Measurements from ENCODE around the gene REPS2.
"Not testable (repeated sequence)": the region's sequence is repeated elsewhere in the genome, so short reads cannot be mapped to it uniquely, and the experiment has no call there.

The REPS2 gene

DNA sequence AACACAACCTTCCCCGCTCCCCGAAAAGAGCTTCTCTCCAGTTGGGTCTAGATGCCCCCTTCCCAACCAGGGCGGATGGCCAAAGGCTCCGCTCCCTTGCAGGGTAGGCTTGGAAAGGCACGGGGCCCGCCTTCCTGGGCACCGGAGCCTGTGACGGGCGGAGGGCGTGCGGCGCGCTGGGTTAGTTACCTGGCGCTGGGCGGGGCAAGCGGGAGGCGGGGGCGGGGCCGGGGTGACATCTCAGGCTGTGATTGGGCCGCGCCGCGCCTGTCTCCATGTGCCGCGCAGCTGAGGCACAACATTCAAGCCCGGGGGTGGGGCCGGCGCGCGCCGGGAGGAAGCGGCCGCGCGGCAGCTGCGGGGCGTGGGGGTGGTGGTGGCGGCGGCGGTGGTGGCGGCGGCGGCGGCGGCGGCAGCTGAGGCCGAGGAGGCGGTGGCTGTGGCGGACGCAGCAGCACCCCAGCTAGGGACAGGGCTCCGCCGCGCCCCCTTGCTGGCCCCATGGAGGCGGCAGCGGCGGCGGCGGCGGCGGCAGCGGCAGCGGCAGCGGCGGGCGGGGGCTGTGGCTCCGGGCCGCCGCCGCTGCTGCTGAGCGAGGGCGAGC lies at the start of gene REPS2:
Gene REPS2, plus strand, starts transcription at position 298 of the 604 bp plus-strand sequence. Its CDS starts 204 bp downstream, at position 502.
- DNase-seq = peak; percentile 34 to 63

DNA sequence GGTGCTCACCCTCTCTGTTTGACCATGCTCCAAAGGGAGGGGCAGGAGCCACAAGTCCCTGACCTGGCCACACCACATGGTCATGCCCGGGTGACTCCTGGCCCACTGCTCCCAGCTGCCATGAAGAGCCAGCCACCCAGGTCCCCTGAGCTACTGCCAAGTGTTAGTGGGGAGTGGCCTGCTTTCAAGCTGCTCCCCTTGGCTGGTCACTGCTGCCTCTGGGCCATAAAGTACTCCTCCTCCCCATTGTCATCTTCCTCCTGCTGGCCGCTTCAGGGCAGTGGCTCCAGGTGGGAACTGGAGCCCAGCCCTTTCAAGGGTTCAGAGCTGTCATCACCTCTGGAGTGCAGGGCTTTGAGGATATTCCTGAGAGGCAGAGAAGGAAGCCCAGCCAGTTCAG lies 49.0 kb upstream of the REPS2 start:
- peak in 1 of 2 experiments; percentile 7 for DNase-seq

DNA sequence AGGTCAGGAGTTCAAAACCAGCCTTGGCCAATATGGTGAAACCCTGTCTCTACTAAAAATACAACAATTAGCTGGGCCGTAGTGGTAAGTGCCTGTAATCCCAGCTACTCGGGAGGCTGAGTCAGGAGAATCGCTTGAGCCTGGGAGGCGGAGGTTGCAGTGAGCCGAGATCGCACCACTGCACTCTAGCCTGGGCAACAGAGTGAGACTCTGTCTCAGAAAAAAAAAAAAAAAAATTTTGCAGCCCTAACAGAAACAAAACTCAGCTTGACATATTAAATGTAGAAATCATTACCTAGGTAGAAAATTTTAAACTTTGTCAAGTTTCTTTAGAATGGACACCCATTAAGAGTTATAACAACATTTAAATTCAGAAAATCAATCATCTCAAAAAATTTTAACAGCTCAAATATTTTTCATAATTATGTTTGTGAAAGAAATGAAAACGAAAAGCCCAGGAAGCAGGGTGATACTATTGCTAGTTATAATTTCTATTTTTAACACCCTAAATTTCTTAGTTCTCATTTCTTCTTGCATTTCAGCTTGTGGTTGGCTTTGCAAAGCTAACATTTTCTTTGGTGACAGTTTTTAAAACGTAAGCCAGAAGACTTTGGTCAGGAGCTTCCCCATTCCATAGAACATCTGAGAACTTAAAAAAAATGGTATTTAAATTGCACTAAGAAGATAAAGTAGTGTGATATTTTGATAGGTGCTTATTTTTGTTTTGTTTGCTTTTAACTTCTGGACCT lies 43.0 kb upstream of the REPS2 start:
- DNase-seq = no peak

DNA sequence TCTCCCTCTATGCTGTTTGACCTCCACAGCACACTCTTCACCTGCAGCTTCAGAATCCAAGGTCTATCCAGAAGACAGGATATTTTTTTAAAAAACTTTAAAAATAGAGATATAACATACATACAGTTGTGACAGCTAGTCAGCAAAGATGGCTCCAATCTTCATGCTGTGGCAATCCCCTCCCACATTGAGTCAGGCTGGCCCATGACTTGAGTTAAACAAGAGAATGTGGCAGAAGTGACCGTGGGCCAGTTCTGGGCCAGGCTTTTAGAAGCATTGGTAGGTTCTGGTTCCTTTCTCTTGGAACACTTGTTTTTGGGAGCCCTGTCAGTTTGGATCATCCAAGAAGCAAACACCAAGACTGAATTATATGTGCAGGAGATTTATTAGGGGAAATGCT lies 36.1 kb upstream of the REPS2 start:
- DNase-seq = no peak

DNA sequence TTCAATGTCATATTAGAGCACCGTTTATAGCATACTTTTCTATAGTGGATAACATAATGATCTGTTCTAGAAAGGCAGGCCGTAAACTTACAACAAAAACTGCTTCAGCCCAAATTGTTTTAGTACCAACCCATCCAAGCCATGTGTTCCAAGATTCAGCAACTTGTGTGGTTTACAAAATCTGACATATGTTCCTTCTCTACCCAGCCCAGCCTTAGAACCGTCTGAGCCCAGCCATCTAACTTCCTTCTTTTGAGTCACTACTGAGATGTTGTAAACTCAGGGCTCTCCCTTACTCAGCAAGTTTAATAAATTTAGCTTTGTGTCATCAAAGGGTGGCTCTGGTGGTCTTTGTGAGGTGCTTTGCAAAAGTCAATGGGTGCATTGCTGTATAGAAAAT lies 32.4 kb upstream of the REPS2 start:
- no peak for DNase-seq

DNA sequence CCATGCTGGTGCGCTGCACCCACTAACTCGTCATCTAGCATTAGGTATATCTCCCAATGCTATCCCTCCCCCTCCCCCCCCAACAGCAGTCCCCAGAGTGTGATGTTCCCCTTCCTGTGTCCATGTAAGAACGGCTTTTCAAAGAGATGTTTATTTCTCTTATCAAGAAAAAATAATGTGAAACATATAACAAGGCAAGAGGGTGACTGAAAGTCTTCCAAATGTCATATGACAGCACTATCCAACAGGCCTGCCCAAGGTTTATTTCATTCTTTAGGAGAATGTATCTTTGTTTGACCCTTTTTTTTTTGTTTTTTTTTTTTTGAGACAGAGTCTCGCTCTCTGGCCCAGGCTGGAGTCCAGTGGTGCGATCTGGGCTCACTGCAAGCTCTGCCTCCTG lies 29.9 kb upstream of the REPS2 start:
- DNase-seq = no peak

DNA sequence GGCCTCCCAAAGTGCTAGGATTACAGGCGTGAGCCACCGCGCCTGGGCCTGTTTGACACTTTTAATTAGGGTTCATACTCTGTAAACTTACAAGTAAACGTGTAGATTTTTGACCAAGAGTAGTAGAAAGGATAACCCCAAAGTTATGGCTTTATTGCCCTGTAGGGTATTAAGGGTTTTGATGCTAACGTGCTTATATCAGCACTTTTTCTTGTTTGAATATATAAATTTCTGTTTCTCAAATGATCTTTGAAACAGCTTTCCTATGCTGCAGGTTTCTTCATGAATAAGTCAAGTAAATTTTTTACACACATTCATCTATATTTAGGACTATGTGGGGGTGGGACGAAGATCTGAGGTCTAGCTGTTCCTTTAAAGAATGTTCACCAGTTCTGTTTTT lies 29.3 kb upstream of the REPS2 start:
- DNase-seq = no peak

DNA sequence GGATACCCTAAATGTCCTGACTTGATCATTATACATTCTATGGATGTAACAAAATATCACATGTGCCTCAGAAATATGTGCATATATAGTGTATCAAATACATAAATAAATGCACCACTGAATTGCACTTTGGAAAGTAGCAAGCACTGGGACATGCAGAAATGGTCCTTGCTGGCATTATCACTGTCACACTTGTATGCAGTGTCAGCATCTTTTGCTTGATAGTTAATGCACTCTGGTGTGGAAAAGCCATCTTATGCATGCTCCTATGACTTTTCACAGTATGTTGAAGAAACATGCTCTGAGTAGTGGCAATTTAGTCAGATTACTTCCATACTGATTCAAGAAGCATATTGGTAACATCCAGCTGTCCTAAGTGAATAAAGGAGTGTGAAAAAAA lies 27.5 kb upstream of the REPS2 start:
- no peak for DNase-seq

DNA sequence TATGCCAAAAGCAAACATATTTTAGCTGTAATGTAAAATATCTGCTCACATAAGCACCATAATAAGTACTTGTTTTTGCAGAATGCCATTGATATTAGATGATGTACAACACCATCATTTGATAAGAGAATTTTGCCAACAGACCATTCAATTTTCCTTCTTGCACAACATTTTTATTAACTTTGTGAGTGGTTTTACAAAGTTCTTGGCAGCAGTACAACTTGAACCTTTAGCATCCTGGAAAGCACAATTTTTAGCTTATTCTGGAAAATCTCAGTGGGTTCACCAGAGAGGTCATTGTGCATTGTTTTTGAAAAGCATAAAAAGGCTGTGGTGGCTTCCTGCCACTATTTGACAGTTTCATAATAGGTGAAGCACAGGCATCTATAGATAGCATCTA lies 26.4 kb upstream of the REPS2 start:
- no peak for DNase-seq

DNA sequence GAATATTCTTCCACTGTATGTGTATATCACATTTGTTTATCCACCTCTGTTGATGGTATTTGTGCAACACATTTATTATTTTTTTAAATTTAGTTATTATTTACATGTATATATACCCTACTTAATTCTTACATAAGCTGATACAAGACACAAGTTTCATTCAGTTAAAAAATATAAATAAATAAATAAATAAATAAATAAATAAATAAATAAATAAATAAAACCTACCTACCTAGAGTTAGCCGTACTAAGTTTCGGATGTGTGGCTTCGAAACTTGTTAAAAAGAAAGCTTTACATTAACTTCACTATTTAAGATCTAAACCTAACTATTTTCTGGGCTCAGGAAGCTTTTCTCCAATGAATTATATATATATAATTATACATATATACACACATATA lies 23.3 kb upstream of the REPS2 start:
- DNase-seq = no peak

DNA sequence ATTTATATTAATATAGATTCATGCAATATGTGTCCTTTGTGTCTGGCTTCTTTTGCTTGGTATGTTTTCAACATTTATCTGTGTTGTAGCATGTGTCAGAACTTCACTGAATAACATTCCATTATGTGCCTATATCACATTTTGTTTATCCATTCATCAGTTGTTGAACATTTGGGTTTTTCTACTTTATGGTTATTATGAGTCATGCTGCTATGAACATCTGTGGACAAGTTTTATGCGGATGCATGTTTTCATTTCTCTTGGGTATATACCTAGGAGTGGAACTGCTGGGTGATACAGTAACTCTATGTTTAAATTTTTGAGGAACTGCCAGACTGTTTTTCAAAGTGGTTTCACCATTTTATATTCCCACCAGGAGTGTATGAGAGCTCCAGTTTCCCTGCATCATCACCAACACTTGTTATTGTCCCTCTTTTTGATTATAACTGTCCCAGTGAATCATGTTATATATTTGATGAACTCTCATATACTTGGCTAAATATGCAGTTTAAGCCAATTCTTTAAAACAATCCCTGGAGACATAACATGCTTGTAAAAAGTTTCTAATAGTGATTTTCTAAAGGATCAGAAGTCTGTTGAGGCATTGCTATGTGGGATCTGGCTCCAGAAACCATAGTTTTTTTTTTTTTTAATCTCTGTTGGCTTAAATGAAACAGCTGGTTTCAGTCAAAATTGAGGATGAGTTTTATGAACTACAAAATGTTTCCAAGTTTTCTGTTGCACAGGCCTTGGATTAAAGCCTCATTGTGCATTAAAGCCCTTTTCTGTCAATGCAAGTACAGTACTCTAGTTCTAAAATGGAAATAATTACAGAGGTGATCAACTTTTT lies 21.6 kb upstream of the REPS2 start:
- no peak for DNase-seq

DNA sequence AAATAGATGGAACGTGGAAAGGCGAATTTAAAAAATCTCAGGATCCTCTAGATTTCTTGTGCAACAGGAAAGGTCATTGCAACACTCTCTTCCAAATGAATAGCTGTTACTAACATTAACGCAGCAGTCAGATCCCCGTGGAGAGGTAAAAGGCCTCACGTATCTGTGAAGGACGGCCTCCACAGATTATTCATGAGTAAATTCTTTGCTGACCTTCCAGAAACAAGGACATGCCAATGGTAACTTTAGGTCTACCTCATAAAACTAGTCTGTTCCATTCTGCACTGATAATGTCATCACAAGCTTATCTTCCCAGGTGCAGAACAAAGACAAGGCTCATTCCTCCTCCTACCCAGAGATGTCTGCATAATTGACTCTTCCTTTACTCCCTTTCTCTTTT lies 16.1 kb upstream of the REPS2 start:
- DNase-seq = no peak

DNA sequence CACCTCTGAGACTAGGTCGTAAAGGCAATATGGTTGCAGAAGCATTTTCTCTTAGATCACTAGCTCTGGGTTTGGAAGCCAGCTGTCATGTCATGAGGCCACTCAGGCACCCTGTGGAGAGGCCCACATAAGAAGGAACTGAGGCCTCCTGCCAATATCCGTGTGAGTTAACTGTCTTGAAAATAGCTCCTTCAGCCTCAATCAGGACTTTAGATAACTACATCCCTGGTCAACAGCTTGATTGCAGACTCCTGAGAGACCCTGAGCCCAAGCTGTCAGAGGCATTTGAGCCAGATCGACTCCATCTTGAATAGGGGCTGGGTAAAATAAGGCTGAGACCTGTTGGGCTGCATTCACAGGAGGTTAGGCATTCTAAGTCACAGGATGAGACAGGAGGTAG lies 15.1 kb upstream of the REPS2 start:
- DNase-seq = no peak

DNA sequence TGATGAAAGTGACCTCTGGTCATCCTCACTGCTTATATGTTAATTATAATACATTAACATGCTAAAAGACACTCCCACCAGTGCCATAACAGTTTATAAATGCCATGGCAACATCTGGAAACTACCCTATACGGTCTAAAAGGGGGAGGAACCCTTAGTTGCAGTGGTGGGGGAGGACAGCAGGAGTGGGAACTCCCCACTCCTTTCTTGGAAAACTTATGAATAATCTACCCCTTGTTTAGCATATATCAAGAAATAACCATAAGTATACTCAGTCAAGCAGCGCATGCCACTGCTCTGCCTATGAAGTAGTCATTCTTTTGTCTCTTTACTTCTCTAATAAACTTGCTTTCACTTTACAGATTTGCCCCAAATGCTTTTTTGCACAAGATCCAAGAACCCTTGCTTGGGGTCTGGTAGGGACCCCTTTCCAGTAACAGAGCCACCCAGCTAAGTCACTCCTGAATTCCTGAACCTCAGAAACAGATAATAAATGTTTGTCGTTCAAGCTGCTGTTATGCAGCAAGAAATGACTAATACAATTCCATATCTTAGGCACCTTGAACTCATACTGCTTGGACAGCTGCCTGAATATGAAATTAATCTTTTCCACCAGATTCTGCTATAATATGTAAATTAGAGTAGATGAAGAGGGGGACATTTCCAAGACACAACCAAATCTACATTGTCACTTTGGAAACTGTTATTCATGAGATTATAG lies 14.4 kb upstream of the REPS2 start:
- no peak for DNase-seq

DNA sequence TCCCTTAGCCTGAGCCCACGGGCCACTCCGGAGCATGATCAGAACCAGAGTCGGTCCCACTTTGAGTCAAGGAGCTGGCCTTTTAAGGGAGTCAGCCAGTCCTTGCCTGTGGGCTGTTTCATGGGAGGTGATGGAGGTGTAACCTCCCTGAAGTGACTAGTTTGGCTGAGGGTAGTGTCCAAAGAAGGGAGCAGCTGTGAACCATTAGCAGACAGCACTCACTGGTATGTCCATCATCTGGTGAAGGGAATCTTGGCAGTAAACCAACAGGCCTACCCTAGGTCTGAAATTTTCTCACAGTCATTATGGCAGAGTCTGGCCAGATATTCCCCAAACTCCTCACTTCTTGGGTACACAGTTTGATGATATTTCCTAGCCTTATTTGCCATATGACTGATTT lies 12.3 kb upstream of the REPS2 start:
- no peak for DNase-seq

DNA sequence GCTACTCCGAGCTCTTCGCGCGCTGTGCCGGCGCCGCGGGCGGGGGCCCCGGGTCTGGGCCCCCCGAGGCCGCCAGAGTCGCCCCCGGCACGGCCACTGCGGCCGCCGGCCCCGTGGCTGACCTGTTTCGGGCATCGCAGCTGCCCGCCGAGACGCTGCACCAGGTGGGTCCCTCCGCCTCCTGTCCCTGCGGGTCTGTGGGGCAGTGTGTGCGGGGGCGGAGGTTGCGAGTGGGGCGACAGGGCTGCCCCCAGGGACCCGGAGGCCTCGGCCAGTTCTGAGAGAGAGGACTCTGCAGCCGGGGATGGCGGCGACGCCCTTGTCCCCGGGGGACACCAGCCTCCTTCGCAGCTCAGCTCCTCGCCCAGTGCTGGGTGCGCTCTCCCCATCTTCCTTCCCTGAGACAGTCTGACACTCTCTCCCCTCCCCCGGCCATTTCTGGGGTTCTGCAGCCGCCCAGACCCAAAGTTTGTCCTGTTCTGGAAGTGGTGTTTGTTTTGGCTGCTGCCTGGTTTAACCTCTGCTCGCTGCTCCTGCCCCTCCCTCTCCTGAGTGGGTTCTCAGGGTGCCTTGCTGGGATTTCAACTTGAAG lies 609 bp downstream of the REPS2 start:
- DNase-seq = peak; percentile 0 to 6

DNA sequence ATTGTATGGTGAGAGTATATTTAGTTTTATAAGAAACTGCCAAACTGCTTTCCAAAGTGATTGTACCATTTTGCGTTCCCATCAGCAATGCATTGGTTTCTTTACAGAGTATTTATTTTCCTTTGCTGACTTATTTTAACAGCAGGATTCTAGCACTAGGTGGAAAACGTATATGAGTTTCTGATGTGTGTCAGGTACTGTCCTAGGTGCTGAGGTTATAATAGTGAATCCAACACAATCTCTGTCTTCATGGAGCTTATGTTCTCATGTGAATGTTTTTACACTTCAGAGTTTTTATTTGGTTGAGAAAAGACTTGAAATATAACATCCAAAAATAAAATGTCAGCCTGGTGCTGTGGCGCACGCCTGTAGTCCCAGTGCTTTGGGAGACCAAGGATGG lies 4.0 kb downstream of the REPS2 start:
- DNase-seq = no peak

DNA sequence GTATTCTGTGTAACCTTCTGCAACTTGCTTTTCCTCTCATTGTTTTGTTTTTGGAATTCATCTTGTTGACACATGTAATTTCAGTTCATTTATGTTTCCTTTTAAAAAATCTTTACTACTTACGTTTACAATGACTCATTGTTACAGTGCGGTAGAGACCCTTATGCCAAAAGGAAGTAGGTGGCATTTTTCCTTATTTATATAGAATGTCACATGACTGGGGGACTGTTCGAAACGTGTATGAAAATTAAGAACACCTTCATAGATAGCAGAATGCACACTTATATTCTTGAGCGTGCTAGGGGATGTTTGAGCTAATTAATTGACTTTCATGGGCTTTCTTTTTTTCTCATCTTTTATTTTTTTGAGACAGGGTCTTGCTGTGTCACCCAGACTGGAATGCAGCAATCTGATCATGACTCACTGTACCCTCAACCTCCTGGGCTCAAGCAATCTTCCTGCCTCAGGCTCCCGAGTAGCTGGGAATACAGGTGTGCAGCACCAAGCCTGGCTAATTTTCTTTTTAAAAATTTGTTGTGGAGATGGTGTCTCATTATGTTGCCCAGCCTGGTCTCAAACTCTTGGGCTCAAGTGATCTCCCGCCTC lies 7.3 kb downstream of the REPS2 start:
- no peak for DNase-seq

DNA sequence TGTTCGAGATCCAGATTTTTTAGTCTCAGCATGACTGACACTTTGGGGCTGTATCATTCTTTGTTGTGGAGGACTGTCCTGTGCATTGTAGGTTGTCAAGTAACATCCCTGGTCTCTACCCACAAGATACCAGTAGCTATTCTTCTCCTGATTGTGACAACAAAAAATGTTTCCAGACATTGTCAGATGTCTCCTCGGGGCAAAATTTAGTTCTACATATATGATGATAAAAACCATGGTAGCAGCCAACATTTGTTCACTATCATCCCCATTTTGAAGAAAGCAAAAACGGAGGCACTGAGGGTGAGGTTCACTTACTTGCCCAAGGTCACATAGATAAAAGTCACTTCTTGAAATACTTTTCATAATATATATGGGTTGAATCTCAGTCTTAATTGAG lies 11.3 kb downstream of the REPS2 start:
- no peak for DNase-seq

DNA sequence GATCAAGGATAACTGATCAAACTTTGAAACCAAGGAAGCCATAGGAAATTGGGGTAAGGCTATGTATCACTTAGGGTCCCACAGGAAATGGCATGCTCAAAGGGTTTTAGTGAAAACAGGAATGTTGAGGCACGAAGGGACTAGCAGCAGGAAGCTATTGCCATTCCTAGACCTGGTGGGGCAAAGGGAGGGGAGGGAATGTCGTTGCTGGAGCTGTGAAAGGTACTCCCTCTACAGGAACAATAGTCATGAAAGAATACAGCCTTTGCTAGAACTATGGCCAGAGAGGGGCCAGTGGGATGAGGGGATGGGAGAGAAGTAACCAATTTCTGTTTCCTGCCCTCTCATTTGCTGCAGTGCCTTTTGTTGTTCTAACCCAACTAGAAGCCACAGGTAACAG lies 11.9 kb downstream of the REPS2 start:
- DNase-seq = no peak

DNA sequence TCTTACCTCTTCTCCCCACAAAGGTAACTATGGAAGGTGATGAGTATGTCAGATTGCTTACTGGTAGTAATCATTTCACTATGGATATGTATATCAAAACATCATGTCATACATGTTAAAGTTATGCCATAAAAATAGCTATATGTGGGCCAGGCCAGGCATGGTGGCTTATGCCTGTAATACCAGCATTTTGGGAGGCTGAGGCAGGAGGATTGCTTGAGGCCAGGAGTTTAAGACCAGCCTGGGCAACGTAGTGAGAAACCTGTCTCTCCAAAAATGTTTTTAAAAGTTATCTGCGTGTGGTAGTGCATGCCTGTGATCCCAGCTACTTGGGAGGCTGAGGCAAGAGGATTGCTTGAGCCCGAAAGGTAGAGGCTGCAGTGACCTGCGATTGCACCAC lies 16.2 kb downstream of the REPS2 start:
- not testable (repeated sequence) for DNase-seq

DNA sequence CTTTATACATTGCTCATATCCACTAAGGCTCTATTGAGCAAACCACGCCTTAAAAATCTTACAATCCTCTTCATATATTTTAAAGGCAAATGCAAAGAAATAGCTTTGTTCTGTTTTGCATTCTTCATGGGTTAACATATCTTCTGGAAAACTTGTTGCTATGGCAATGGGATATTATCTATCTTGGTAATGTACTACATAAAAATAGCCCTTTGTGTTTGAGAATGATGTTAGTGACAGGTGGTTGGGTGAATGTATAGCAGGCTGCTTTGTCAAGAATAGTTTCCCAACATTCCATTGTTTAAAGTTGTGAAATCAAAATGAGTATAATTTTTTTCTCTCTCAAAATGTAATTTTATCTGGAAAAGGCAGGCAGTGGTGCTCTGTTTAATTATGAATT lies 16.8 kb downstream of the REPS2 start:
- DNase-seq = no peak
